ENCODE results near the gene GGPS1.
"Not testable (repeated sequence)": the region's sequence is repeated elsewhere in the genome, so short reads cannot be mapped to it uniquely, and the experiment has no call there.

Gene GGPS1

GRCh38 chr1:235328271-235329138 is at the start of gene GGPS1:
GGPS1 (plus strand) TSS chr1:235328570; CDS start chr1:235335265, 6,695 bp downstream.
- peak; percentile 96 to 99 for DNase-seq

GRCh38 chr1:235278915-235279292 is 49.5 kb upstream of the GGPS1 start:
- DNase-seq = no peak

GRCh38 chr1:235279694-235280093 is 48.7 kb upstream of the GGPS1 start:
- DNase-seq = no peak

GRCh38 chr1:235280467-235280866 is 47.9 kb upstream of the GGPS1 start:
- no peak for DNase-seq

GRCh38 chr1:235283636-235284035 is 44.7 kb upstream of the GGPS1 start:
- not testable (repeated sequence) for DNase-seq

GRCh38 chr1:235284231-235284769 is 44.1 kb upstream of the GGPS1 start:
- no peak for DNase-seq

- DNase-seq = no peak
Observed at GRCh38 chr1:235286667-235287066, 41.7 kb upstream of the GGPS1 start.

GRCh38 chr1:235287208-235287882 is 41.0 kb upstream of the GGPS1 start:
- no peak for DNase-seq

GRCh38 chr1:235289859-235290739 is 38.3 kb upstream of the GGPS1 start:
- no peak for DNase-seq

GRCh38 chr1:235290740-235291502 is 37.4 kb upstream of the GGPS1 start:
- DNase-seq = no peak

GRCh38 chr1:235291599-235292091 is 36.7 kb upstream of the GGPS1 start:
- no peak for DNase-seq

- no peak for DNase-seq
Observed at GRCh38 chr1:235292790-235293189, 35.6 kb upstream of the GGPS1 start.

GRCh38 chr1:235293322-235293942 is 34.9 kb upstream of the GGPS1 start:
- DNase-seq = no peak

- DNase-seq = no peak
Observed at GRCh38 chr1:235295902-235296350, 32.4 kb upstream of the GGPS1 start.

GRCh38 chr1:235296729-235297128 is 31.6 kb upstream of the GGPS1 start:
- DNase-seq = no peak

- no peak for DNase-seq
Observed at GRCh38 chr1:235297579-235297978, 30.8 kb upstream of the GGPS1 start.

GRCh38 chr1:235298758-235299157 is 29.6 kb upstream of the GGPS1 start:
- DNase-seq = no peak

- no peak for DNase-seq
Observed at GRCh38 chr1:235299169-235299858, 29.1 kb upstream of the GGPS1 start.

- no peak for DNase-seq
Observed at GRCh38 chr1:235302143-235302542, 26.2 kb upstream of the GGPS1 start.

- DNase-seq = no peak
Observed at GRCh38 chr1:235304549-235305451, 23.6 kb upstream of the GGPS1 start.

Data from stimulated activated CD4-positive, alpha-beta T cell treated with anti-CD3 and anti-CD28 coated beads, Interleukin-2, amount 100 ng/mL, for 48 hours (primary cell).